Measurements from ENCODE around the gene ING4. TPM values are rescaled to one million over a fixed set of nuclear protein-coding genes. Genes with fewer than 3 reads are reported as not detected.

The ING4 gene
- total and polyA plus RNA-seq, 8 donors, result 8.7 to 53.6 (median 38.6) TPM

DNA sequence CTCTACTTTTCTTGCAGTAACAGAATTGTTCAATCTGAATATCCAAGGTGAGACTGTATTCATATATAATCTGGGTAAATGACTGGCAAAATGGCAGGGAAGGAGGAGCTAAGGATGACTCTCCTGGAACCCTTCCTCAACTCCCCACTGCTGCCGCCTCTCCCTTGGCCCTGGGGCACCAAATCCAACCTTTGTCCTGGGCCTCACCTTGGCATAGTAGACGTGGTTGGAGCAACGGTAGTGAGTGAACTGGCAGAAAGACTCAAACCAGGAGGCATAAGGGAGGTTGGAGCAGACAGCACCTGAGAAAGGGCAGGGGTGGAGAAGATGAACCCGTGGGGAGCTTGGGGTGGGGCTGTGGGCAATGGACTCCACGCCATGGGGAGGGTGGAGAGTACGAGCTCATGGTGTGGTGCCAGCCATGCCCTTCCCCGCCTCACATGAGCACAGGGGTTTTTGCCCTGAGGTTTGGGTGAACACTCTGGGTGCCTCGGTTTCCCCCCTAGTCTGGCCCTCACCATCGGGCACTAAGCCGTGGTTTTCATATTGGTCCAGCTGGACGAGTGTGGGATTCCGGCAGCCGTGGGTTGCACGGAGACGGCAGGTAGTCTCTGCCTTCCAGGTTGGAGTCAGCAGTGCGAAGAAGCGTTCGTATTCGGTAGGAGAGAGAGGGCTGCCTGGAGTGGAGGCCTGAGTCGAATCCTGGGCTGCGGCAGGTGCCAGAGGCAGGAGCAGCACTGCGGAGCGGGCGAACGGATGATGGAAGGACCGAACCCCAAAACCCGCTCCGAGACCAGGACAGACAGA is 16.4 kb downstream of the ING4 start:
- WGBS, 5 donors, result 51 to 65% (median 58%) methylated on average over 21 to 28 of the region's 28 CpGs
- H3K4me3 ChIP-seq, result peak overlapping the region; percentile 48 to 57 (median 50)
- peaks cover 7 to 19% (median 15%) of the 10 kb centered on the region in 4 donors for H3K4me1 ChIP-seq
- no peaks in the 10 kb centered on the region for H3K27me3 ChIP-seq
- H3K27ac ChIP-seq, result peak overlapping the region in 3 of 5 donors; percentile 62 to 81 (median 73)
- TF ChIP-seq POLR2A (IDR thresholded peaks at IDR 0.05), result no peak
- TF ChIP-seq CTCF (IDR thresholded peaks at IDR 0.05), result no peak
- TF ChIP-seq POLR2AphosphoS5 (IDR thresholded peaks at IDR 0.05), result no peak
- TF ChIP-seq EP300 (IDR thresholded peaks at IDR 0.05), result no peak
- no peaks in the 10 kb centered on the region for H3K9me3 ChIP-seq
- no peak for DNase-seq
- peaks cover 14 to 37% (median 37%) of the 10 kb centered on the region in 4 donors for H3K36me3 ChIP-seq
- intact Hi-C loops (cut with DNase I; ENCODE audit: low total_unique reads), result no loop called here

DNA sequence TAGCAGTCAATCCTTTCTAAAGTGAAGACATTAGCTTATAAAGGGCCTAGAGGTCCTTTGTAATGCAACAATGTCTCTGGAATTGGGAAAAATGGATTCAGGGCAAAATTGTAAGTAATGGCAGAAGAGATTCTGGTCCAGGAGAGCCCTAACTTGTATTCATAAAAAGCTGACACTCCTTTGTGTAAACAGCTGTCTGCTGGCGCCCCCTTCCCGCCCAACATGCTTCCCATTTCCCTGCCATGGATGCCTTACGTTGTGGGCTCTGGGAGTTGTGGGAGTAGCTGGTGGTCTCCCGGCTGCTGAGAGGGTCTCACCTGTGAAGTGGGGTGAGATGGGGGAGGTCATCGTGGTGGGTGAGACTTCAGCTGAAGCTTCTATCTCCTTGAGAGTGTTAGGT is 18.0 kb downstream of the ING4 start:
- Histone ChIP-seq H3K9me3 (no peaks in the 10 kb centered on the region), H3K4me1 (peaks cover 7 to 19% (median 15%) of the 10 kb centered on the region in 4 donors), H3K27ac (peak overlapping the region in 1 of 5 donors; percentile 15), H3K36me3 (peaks cover 3 to 22% (median 21%) of the 10 kb centered on the region in 4 donors), H3K4me3 (no peak overlapping the region), H3K27me3 (peaks cover 0 to 4% (median 0%) of the 10 kb centered on the region in 3 donors)
- DNase-seq, result peak in 1 of 2 donors; percentile 72
- TF ChIP-seq POLR2AphosphoS5 (IDR thresholded peaks at IDR 0.05) (no peak), CTCF (IDR thresholded peaks at IDR 0.05) (no peak), EP300 (IDR thresholded peaks at IDR 0.05) (no peak), POLR2A (IDR thresholded peaks at IDR 0.05) (no peak)
- intact Hi-C loops (cut with DNase I; ENCODE audit: low total_unique reads), result no loop called here
- WGBS, 5 donors, result 25 to 41% (median 33%) methylated on average over 5 of the region's 5 CpGs

DNA sequence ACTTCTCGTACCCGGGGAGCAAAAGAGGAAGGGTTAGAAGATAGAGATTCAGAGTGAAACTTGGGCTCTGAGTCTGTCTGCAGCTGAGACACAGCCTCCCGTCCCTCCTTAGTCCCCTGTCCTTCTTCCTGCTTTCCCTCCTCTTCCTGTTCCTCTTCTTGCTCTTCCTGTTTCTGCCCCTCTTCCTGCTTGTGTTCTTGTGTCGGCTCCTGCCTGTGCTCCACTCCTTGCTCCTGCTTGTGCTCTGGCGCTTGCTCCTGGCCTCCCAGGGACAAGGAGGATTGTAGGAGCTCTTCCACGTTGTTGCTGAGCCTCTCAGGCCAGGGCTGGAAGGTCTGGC is 18.7 kb downstream of the ING4 start:
- peaks cover 7 to 20% (median 15%) of the 10 kb centered on the region in 4 donors for H3K4me1 ChIP-seq
- no peaks in the 10 kb centered on the region for H3K9me3 ChIP-seq
- H3K4me3 ChIP-seq, result no peak overlapping the region
- intact Hi-C loops (cut with DNase I; ENCODE audit: low total_unique reads), result no loop called here
- TF ChIP-seq CTCF (IDR thresholded peaks at IDR 0.05) (no peak), EP300 (IDR thresholded peaks at IDR 0.05) (no peak), POLR2AphosphoS5 (IDR thresholded peaks at IDR 0.05) (no peak), POLR2A (IDR thresholded peaks at IDR 0.05) (no peak)
- peak overlapping the region in 3 of 5 donors; percentile 1 to 47 (median 15) for H3K27ac ChIP-seq
- H3K27me3 ChIP-seq, result peaks cover 0 to 6% (median 0%) of the 10 kb centered on the region in 3 donors
- WGBS, 5 donors, result 65 to 78% (median 72%) methylated on average over 6 of the region's 6 CpGs
- no peak for DNase-seq
- H3K36me3 ChIP-seq, result peaks cover 3 to 15% (median 14%) of the 10 kb centered on the region in 4 donors

DNA sequence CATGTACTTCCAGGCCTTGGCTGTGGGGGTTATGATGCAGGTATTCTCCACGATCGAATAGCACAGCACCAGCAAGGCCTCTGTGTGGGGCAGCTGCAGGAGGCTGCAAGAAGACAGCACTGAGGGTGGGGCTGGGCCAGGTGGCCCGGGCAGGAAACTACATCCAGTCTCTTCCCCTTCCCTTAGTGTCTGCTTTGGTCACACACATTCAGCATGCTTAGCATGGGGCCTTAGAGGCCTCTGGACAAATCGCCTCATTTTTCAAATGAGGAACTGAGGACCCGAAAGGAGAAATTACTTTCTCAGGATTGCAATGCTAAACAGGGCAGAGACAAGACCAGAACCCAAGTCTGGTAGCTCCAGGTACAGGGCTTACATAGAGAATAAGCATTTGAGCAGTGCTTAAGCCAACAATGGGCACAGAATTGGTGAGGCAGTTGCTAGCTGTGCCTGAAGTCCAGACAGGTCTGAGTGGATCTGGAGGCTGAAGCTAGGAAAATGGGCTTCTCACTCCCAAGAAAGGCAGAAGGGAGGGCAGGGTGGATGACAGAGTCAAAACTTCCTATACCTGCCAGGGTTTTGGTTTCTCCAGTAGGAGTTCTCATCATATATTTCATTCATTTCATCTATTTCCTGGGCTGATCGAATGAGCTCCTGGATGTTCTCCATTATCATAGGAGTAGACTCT is 19.2 kb downstream of the ING4 start:
- TF ChIP-seq EP300 (IDR thresholded peaks at IDR 0.05) (no peak), POLR2AphosphoS5 (IDR thresholded peaks at IDR 0.05) (no peak), CTCF (IDR thresholded peaks at IDR 0.05) (no peak), POLR2A (IDR thresholded peaks at IDR 0.05) (no peak)
- H3K27me3 ChIP-seq, result peaks cover 0 to 6% (median 0%) of the 10 kb centered on the region in 3 donors
- peak overlapping the region in 2 of 5 donors; percentile 1 to 47 for H3K27ac ChIP-seq
- H3K4me3 ChIP-seq, result no peak overlapping the region
- no peaks in the 10 kb centered on the region for H3K9me3 ChIP-seq
- intact Hi-C loops (cut with DNase I; ENCODE audit: low total_unique reads), result no loop called here
- WGBS, 5 donors, result 70 to 90% (median 89%) methylated on average over 6 of the region's 6 CpGs
- no peak for DNase-seq
- H3K36me3 ChIP-seq, result peaks cover 3 to 10% (median 9%) of the 10 kb centered on the region in 4 donors
- H3K4me1 ChIP-seq, result peaks cover 7 to 24% (median 15%) of the 10 kb centered on the region in 4 donors

Data from stomach (tissue), 9 donors.